HG03135 (cell line): ENCODE measurements around the gene SENP2.
"Not testable (repeated sequence)": the region's sequence is repeated elsewhere in the genome, so short reads cannot be mapped to it uniquely, and the experiment has no call there.

Source experiments
- ATAC-seq: cut with Tn5 transposase; IDR thresholded peaks from one replicate; pipeline ENCODE4 v1.9.1; 2021; ENCODE audit warnings: mild to moderate bottlenecking, moderate library complexity; ENCODE audit not compliant: unreplicated experiment

SENP2 gene

GRCh38 chr3:185646382-185647133 lies 60.5 kb downstream of the SENP2 start:
- ATAC-seq: no peak

- no peak for ATAC-seq
Observed at GRCh38 chr3:185647134-185647879, 61.2 kb downstream of the SENP2 start.

- ATAC-seq: no peak
Observed at GRCh38 chr3:185647880-185648210, 61.8 kb downstream of the SENP2 start.

- ATAC-seq: no peak
Observed at GRCh38 chr3:185648396-185648795, 62.3 kb downstream of the SENP2 start.

DNA sequence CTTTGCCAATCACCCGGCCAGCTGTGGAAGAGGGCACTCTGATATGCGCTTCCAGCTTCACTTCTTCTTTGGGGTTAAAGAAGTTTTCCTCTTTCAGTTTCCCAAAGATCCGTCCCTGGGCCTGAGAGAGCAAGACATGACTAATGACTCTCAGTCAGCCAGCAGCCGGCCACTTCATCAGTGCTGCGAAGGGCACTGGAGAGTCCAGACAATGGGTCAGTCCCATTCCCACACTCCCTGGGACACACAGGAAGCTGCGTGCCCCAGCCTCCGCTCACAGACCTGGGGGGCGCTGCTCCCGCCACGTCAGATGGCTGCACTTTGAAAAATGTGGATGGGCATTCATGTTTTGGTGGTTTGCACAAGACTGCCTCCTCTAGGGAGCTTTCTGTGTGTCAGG lies 63.3 kb downstream of the SENP2 start:
- no peak for ATAC-seq

GRCh38 chr3:185651971-185652370 lies 65.9 kb downstream of the SENP2 start:
- no peak for ATAC-seq

GRCh38 chr3:185653949-185654757 lies 68.1 kb downstream of the SENP2 start:
- ATAC-seq: no peak

DNA sequence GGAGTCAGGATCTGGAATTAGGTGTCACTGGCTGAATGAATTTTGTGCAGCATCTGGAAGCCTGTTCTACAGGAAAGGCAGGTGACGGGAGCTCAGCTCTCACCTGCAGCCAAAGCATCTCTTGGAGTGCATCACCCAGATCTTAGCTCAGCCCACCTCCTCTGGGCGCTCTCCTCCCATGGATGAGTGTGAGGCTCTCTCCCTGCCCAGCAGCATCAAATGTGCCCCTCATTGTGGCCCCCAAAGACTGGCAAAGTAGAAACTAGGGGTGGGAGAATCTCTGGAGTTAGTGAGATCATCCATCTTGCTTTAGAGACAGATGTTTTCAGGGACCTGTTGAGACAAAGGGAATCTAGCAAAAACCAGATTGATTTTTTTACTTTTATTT lies 68.7 kb downstream of the SENP2 start:
- ATAC-seq: no peak

DNA sequence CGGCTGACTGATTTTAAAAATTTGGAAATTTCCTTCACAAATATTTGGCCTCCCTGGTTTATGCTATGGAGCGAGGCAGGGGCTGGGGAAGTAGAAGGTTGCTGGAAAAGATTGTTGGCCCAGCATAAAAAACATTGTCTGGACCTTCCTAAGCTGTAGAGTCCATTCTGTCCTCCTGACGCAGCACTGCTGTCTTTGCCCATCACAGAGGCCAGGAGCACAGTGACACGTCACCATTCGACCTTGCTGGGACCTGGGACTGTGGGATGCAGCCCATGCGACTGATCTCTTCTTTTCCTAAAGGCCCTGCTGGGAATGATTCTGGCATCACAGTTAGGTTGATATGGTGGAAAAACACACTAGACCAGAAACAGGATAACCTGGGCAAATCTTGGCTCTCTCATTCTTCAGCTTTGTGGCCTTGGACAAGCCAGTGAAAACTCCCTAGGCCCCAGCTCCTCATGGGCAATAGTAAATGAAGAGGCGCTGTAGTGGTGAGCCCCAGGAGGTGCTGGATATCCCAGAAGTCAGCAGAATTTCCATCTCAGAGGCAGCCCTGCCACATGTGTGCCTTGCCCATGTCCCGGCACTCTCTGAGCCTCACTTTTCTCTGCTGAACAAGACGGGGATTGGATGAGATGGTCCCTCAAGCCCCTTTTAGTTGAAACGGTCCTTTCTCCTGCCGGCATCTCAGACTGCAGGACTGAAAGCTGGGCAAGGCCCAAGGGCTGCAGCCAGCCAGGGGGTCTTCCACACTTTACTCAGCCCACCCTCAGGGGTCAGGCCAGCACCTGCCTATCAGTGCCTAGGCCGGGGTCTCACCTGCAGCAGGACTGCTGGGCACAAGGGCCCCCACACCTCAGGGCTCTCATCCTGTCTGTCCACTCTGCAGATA lies 69.6 kb downstream of the SENP2 start:
- no peak for ATAC-seq

GRCh38 chr3:185656321-185656840 lies 70.3 kb downstream of the SENP2 start:
- no peak for ATAC-seq

GRCh38 chr3:185657211-185657610 lies 71.1 kb downstream of the SENP2 start:
- no peak for ATAC-seq

DNA sequence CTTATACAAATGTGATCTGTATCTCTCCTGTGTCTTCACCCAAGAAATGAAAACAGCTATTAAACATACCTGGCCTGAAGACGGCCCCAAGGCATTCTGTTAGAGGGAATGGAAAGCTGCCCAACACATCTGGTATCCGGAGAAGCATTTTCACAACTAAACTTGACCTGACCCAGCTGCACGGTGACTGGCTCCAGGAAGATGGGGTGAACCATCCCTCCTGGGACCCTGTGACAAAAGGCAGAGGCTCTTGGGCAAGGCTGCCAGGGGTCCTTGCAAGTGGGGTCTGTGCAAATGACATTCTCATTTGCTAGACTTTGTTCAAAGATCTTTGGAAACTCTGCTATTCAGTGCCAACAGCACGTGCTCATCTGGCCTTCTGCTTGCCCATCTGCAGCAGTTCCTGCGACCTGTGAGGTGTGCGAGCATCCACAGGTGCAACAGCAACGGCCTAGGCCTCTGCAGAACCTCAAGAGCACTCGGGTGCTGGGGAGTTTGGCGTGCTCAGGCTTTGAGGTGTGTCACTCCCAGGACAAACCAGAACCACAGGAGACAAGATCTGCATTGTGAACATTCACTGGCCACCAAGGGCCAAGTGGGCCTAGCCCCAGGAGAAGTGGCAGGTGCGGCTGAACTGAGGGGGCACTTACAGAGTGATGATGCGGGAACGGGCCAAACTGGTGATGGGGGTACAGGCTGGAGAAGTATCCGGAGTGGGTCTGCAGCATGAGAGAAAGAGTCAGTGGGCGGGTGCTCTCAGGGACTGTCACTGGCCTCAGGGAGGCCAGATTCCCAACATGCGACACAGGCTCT lies 71.8 kb downstream of the SENP2 start:
- ATAC-seq: no peak

GRCh38 chr3:185658504-185658912 lies 72.4 kb downstream of the SENP2 start:
- no peak for ATAC-seq

GRCh38 chr3:185658943-185659342 lies 72.8 kb downstream of the SENP2 start:
- ATAC-seq: no peak

DNA sequence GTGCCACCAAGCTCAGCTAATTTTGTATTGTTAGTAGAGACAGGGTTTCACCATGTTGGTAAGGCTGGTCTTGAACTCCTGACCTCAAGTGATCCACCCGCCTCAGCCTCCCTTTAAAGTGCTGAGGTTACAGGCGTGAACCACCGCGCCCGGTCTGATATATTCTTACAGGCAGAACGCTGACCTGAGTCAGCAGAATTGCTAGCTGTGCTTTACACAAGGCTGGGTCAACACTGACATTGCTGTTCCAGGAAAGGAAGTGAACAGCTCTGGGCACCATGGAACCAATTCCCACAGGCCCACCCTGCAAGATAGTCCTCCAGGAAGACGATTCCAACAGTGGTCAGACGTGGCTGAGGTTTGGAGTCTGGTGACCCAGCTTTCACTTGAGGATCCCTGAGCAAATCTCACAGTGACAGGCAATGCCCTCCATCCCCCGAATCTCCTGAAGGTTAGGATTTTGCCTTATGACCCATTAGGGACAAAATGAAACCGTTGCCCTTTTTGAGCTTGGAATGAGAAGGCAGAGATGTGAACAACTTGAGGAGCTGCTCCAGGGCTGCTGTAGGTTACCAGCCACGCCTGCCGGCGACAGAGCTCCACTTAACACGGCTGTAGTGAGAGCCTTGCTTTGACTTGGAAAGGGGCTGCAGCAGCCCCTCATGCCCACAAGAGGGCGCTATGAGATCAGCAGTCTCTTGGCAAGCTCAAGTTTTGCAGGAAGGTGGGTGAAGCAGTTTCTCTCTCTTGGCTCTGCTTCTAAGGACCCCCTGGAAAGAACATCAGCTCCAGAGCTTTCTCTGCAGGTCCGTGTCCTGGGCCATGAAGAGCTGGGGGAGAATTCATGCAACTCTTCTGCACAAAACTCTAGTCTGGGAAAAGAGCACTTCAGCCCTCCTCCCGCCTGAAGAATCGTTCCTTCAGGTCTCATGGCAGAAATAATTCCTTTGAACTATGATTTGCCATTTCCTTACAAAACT lies 74.1 kb downstream of the SENP2 start:
- peak; percentile 70 for ATAC-seq

DNA sequence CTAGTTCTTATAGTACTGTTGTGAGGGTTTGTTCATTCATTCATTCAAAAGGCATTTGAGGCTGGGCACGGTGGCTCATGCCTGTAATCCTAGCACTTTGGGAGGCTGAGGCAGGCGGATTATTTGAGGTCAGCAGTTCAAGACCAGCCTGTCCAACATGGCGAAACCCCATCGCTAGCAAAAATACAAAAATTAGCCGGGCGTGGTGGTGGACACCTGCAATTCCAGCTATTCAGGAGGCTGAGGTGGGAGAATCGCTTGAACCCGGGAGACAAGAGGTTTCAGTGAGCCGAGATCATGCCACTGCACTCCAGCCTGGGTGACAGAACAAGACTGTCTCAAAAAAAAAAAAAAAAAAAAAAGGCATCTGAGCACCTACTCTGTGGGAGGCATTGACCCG lies 75.2 kb downstream of the SENP2 start:
- not testable (repeated sequence) for ATAC-seq

GRCh38 chr3:185661772-185662171 lies 75.7 kb downstream of the SENP2 start:
- ATAC-seq: no peak

DNA sequence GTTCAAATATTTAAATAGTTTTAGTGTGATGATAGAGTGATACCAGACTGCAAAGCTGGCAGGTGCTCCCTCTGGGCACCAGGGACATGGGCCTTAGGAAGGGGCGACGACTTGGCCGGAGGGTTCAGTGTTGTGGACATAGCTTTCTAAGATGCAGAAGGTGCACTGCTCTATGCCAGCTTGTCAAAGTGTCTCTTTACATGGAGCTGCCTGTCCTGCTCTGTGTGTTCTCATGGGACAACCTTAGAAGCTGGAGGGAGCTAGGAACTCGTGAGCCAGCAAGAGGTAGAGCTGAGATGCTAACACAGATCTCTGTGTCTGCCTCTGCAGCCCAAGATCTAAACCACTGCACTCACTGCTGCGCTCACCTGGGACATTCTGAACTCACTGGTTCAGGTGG lies 77.8 kb downstream of the SENP2 start:
- no peak for ATAC-seq
